NCI-H345 (cell line): ENCODE measurements around the gene KIAA1210.

ENCODE experiments used
- DNase-seq: peaks from one replicate; lab custom pipeline; 2025; lab: John Stamatoyannopoulos, UW

The KIAA1210 gene

GRCh38 chrX:119127650-119128049 lies at the start of gene KIAA1210:
Gene KIAA1210, minus strand, starts transcription at chrX:119127812. Its CDS starts 4,170 bp downstream, at chrX:119123642.
- DNase-seq: no peak

GRCh38 chrX:119177278-119177677 lies 49.7 kb upstream of the KIAA1210 start:
- no peak for DNase-seq

GRCh38 chrX:119174900-119175299 lies 47.3 kb upstream of the KIAA1210 start:
- DNase-seq: no peak

DNA sequence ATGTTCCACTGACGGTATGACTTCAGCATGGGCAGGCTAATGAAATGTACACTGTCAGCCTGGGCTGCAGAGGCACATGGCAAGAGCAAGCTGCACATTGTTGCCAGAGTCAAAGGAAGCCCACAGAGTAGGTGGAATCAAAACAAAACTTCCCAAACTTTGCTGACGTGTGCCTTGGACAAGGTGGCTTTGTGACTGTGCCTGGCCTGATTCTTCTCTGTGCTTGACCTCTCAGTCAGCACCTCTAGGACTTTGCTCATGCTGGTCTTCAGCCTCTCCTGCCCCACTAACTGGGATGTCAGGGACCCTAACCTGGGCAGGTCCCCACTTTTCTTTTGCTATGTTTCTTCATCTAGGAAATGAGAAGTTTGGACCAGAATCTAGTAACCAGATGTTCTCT lies 40.5 kb upstream of the KIAA1210 start:
- DNase-seq: no peak

- DNase-seq: no peak
These were observed 30.6 kb upstream of the KIAA1210 start for GRCh38 chrX:119158226-119158625.

DNA sequence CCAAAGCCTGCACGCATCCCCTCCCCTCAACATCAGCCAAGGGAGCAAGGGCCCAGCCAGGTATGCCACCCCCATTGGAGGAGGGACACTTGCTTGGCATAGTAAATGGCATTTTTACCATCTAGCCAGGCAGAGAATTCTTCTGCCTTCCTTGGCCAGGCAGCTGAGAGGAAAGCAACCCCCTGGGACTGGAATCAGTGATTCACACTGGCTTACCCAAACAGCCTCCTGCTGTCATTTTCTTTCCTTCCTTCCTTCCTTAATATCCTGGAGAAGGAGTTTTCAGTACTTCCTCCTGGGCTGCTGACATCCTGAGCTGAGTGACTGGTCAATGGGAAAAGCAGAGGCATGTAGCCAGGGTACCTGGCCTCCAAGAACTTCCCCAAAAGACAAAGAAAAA lies 28.6 kb upstream of the KIAA1210 start:
- DNase-seq: no peak

DNA sequence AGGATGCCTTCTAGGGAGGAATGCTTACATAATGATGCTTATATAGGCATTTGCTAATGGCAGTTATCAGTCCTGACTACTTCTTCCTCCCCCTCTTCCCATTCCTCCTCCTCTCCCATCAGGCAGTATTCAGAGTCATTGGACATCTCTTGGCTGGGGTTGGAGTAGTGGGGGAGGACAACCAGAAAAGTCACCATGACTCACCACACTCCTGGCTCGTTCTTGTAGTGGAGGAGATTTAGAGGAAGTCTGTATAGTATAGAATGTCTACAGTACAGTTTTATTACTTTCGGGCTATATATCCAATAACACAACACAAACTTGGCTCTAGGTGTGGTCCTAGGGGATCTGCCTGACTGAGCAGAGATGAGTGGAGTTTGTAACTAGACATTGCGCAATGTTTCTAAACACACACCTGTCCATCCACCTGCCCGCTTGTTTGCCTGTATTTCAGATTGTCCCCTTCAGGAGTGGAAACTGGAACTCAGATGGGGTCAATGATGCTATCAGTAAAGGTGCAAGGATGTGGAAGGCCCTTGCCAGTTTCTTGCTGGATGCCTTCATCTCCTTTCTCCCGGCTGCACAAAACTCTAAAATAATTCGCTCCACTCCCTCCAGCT lies 27.9 kb upstream of the KIAA1210 start:
- DNase-seq: no peak

- no peak for DNase-seq
These were observed 23.4 kb upstream of the KIAA1210 start for GRCh38 chrX:119151051-119151380.

- DNase-seq: no peak
These were observed 22.8 kb upstream of the KIAA1210 start for GRCh38 chrX:119150163-119151050.

GRCh38 chrX:119147486-119147885 lies 19.9 kb upstream of the KIAA1210 start:
- DNase-seq: no peak

DNA sequence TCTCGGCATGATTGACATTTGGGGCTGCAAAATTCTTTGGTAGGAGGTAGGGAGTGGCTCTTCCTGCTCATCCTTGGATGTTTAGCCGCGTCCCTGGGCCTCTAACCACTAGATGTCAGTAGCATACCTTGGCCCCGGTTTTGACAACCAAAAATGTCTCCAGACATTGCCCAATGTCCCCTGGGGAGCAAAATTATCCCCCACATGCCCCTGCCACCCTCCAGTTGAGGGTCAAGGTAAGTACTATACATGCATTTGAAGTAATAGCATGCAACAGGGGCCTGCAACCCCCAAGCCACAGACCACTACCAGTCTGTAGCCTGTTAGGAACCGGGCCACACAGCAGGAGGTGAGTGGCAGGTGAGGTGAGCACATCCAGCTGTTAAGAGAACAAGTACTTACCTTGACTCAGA lies 17.6 kb upstream of the KIAA1210 start:
- DNase-seq: peak; percentile 0

DNA sequence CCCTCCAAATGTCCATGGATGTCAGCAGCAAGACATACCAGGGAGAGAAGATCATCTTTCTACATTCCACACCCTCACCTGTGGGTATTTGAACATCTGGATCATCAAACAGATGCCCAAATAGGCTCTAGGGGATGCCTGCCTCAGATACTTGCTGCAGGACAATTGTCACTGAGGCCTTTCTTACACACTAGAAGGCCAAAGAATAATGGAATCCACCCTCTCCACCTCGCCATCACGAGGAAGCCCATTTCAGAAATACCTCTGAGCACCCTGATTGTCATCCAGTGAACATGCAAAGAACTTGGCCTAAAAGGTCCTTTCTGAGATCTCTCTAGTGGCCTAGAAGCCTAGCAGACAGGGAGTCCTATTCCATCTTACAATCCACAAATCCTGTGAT lies 6.9 kb upstream of the KIAA1210 start:
- DNase-seq: no peak

GRCh38 chrX:119132961-119133360 lies 5.3 kb upstream of the KIAA1210 start:
- no peak for DNase-seq

GRCh38 chrX:119132316-119132715 lies 4.7 kb upstream of the KIAA1210 start:
- no peak for DNase-seq

DNA sequence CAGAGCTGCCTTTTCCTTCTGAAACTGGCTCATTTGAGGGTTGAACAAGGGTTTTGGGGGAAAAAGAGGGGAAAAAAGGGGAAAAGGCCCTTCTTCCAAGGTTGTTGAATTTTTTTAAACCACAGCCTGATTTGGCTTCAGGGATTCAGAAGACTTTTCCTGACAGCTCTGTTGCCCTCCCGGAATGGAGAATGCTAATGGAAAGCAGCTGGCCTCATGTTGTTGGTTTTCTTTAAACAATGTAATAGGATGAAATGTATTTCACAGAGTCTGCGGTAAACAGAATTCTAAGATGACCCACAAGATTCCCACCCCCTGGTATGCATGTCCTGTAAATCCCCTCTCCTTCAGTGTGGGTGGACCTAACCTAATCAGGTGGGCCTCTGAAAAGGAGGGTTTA lies 3.3 kb upstream of the KIAA1210 start:
- no peak for DNase-seq

DNA sequence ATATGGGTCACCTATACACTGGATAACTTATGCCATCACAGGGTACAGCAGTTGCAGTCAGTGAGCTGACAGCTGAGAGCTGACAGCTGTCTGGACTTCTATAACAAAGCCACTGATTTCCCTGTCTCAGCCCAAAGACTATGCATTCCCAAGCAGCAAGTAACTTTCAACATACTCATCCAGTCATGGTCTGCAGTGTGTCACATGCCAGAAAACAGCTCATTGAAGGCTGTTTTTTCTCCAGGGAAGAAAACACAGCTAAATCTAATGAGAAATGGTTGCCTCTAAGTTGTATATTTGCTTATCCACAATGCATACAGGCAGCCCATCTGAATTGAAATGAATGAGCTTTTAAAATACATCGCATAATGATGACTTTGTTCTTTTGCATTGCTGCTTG lies 6.3 kb downstream of the KIAA1210 start:
- no peak for DNase-seq

DNA sequence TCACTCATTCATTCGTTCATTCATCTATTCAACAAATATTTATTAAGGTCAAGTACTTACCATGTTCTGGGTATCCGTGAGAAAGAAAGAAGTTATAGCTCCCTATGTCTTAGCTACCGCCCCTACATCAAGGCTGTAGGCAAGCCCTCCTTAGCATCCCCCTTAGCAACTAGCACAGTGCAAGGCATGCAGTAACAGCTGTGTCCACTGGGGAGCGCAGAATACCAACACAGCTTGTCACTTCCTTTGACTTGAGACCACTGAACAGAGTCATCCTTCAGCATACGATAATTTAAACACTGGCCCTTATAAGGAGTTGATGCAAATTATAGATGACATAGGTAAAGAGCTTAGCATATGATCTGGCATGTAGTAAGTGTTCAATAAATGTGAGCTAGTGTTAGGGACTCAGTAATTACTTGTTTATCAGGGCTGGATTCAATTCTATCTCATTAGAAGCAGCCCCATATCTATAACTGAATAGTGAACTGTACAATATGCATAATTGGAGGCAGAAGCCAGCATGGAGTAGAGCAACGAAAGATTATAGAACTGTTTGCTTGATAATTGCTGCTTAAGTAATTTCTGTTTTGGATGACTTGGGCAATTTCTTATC lies 8.7 kb downstream of the KIAA1210 start:
- peak; percentile 7 for DNase-seq

DNA sequence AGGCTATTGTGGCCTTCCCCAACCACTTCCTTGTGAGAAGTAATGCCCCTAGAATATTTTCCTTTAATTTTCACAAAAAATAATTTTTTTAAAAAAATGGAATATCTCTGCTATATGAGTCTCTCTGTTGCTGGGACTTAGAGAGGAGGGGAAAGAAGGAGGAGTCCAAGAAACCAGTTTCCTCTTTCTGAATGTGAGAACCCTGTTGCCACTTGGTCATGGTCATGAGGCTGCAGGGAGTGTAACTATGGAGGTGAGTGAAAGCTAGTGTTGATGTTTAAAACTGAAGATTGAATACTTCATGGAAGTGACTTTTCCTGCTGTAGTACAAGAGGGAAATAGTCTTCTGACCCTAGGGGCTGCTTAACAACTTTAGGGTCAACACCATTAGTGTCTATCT lies 20.4 kb downstream of the KIAA1210 start:
- DNase-seq: no peak

GRCh38 chrX:119105826-119106225 lies 21.8 kb downstream of the KIAA1210 start:
- DNase-seq: no peak

DNA sequence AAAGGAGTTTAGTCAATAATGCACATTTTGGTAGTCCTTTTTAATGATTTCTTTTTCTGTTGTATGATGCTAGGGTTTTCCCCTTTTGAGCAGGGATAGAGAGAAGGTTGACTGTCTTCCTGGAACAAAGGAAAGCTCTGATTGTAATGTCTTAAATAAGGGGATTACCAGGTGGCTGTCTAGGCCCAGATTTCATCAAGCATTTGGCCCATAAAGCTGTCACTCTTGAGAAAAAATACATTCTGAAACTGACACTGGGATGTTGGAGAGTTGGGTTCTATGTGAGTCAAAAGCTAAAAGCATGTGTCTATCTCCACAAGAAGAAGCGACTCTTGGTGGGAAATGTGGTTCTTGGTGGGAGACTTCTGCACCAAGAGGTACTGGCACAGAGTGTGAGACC lies 26.4 kb downstream of the KIAA1210 start:
- no peak for DNase-seq

DNA sequence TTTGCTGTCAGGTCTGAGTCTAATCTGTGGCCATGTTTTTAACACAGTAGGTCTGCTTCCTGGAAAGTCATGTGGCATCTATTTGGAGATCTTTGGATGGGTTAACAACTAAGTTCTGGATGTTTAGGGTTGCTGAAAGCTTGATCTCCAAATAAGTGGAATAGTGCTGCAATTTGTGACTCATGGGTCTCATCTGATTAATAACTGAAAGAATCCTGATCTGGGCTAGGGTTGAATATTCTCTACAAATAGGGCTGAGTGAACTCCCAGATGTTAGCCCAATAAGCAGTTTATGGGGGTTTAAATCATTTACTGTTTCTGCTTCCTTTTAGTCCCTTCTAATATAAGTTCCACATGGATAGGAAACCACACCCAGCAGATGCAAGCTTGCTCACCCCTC lies 31.7 kb downstream of the KIAA1210 start:
- DNase-seq: no peak

- no peak for DNase-seq
These were observed 32.8 kb downstream of the KIAA1210 start for GRCh38 chrX:119094819-119095218.
